ENCODE results near the gene VWA8.

The VWA8 gene

GRCh38 chr13:41955605-41956004 is 5.3 kb downstream of the VWA8 start:
- no peaks in the 10 kb centered on the region for H3K36me3 ChIP-seq (ENCODE audit: control insufficient read depth in 2 of 2, insufficient read depth in 1 of 2, low read length in 2 of 2)
- peaks cover 4% of the 10 kb centered on the region; the same call in 1 of the 2 replicates for H3K4me1 ChIP-seq (ENCODE audit: control insufficient read depth, insufficient read depth, low read length)
- POLR2A ChIA-PET = no interaction called here
- H3K27ac ChIP-seq (ENCODE audit: extremely low read depth, low read depth, low read length) = no peak overlapping the region
- no peak for TF ChIP-seq ZNF76 (tag by site-specific recombination; IDR thresholded peaks at IDR 0.05; ENCODE audit: borderline replicate concordance, low read depth)
- 0 out of 2 replicates have a peak, but pooled peaks have one; percentile 21 for TF ChIP-seq GLI2 (tag by site-specific recombination; IDR thresholded peaks at IDR 0.05; ENCODE audit: borderline replicate concordance, low read depth)
- CTCF ChIA-PET = no interaction called here
- no peaks in the 10 kb centered on the region for H3K9me3 ChIP-seq (ENCODE audit: control insufficient read depth, insufficient read depth, low read depth, low read length)
- H3K4me3 ChIP-seq (ENCODE audit: low read depth, low read length) = no peak overlapping the region

DNA sequence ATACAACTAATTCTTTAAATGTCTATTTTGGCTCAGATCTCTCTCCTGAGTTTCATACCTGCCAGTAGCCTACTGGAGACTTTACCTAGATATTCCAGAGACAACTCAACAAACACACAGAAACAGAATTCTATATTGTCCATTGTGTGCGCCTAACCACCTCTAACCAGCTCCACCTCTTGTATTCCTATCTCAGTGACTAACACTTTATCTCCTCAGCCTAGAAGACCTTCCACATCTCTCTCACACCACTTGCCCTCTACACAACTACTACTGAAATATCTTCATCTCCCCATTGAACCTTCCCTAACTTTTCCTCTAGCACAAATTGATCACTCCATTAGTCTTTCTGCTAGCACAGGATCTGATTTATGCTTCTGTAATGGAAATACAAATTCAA is 6.7 kb downstream of the VWA8 start:
- peaks cover 4% of the 10 kb centered on the region; the same call in 1 of the 2 replicates for H3K4me1 ChIP-seq (ENCODE audit: control insufficient read depth, insufficient read depth, low read length)
- no peak overlapping the region for H3K4me3 ChIP-seq (ENCODE audit: low read depth, low read length)
- no peaks in the 10 kb centered on the region for H3K9me3 ChIP-seq (ENCODE audit: control insufficient read depth, insufficient read depth, low read depth, low read length)
- H3K36me3 ChIP-seq (ENCODE audit: control insufficient read depth in 2 of 2, insufficient read depth in 1 of 2, low read length in 2 of 2) = no peaks in the 10 kb centered on the region
- no peak overlapping the region for H3K27ac ChIP-seq (ENCODE audit: extremely low read depth, low read depth, low read length)
- POLR2A ChIA-PET = no interaction called here
- CTCF ChIA-PET = no interaction called here
- TF ChIP-seq ZNF791 (tag by site-specific recombination; IDR thresholded peaks at IDR 0.05) = no peak

GRCh38 chr13:41952749-41953148 is 8.2 kb downstream of the VWA8 start:
- H3K4me1 ChIP-seq (ENCODE audit: control insufficient read depth, insufficient read depth, low read length) = no peaks in the 10 kb centered on the region; the same call in 1 of the 2 replicates
- TF ChIP-seq ZNF335 (tag by site-specific recombination; conservative IDR thresholded peaks at IDR 0.05) = no peak
- no peak for TF ChIP-seq ZNF621 (tag by site-specific recombination; IDR thresholded peaks at IDR 0.05)
- TF ChIP-seq OSR2 (tag by site-specific recombination; IDR thresholded peaks at IDR 0.05) = no peak
- TF ChIP-seq KLF1 (tag by site-specific recombination; IDR thresholded peaks at IDR 0.05) = no peak
- no peak for TF ChIP-seq TCF7L2 (IDR thresholded peaks at IDR 0.05; ENCODE audit: borderline replicate concordance, low read depth, low read length)
- TF ChIP-seq ZNF132 (tag by site-specific recombination; IDR thresholded peaks at IDR 0.05; ENCODE audit: borderline replicate concordance) = no peak
- TF ChIP-seq ZBTB48 (tag by site-specific recombination; IDR thresholded peaks at IDR 0.05) = no peak
- TF ChIP-seq ZNF37A (tag by site-specific recombination; IDR thresholded peaks at IDR 0.05) = no peak
- no peak for TF ChIP-seq ZNF266 (tag by site-specific recombination; IDR thresholded peaks at IDR 0.05; ENCODE audit: low read depth)
- no peak for TF ChIP-seq ZNF623 (tag by site-specific recombination; IDR thresholded peaks at IDR 0.05)
- no peak for TF ChIP-seq ZNF707 (tag by site-specific recombination; IDR thresholded peaks at IDR 0.05)
- TF ChIP-seq GLI4 (tag by site-specific recombination; IDR thresholded peaks at IDR 0.05) = no peak
- no peak for TF ChIP-seq ZSCAN4 (tag by site-specific recombination; IDR thresholded peaks at IDR 0.05)
- TF ChIP-seq, protein P1, sequence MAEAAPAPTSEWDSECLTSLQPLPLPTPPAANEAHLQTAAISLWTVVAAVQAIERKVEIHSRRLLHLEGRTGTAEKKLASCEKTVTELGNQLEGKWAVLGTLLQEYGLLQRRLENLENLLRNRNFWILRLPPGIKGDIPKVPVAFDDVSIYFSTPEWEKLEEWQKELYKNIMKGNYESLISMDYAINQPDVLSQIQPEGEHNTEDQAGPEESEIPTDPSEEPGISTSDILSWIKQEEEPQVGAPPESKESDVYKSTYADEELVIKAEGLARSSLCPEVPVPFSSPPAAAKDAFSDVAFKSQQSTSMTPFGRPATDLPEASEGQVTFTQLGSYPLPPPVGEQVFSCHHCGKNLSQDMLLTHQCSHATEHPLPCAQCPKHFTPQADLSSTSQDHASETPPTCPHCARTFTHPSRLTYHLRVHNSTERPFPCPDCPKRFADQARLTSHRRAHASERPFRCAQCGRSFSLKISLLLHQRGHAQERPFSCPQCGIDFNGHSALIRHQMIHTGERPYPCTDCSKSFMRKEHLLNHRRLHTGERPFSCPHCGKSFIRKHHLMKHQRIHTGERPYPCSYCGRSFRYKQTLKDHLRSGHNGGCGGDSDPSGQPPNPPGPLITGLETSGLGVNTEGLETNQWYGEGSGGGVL (tag by site-specific recombination; IDR thresholded peaks at IDR 0.05) = no peak
- no peak for TF ChIP-seq ZNF24 (tag by site-specific recombination; IDR thresholded peaks at IDR 0.05)
- no peak for TF ChIP-seq ZNF792 (tag by site-specific recombination; IDR thresholded peaks at IDR 0.05)
- TF ChIP-seq SETDB1 (IDR thresholded peaks at IDR 0.05; ENCODE audit: insufficient read length, low read length) = no peak
- no peaks in the 10 kb centered on the region for H3K9me3 ChIP-seq (ENCODE audit: control insufficient read depth, insufficient read depth, low read depth, low read length)
- H3K4me3 ChIP-seq (ENCODE audit: low read depth, low read length) = no peak overlapping the region
- ChIA-PET CTCF (no interaction called here), POLR2A (no interaction called here)
- peaks cover 0 to 3% of the 10 kb centered on the region in 2 experiments; a peak in 1 of 3 replicates for H3K36me3 ChIP-seq (ENCODE audit: control insufficient read depth in 2 of 2, insufficient read depth in 1 of 2, low read length in 2 of 2)
- H3K27ac ChIP-seq (ENCODE audit: extremely low read depth, low read depth, low read length) = no peak overlapping the region
